ENCODE data around the gene GTPBP2.

DNA sequence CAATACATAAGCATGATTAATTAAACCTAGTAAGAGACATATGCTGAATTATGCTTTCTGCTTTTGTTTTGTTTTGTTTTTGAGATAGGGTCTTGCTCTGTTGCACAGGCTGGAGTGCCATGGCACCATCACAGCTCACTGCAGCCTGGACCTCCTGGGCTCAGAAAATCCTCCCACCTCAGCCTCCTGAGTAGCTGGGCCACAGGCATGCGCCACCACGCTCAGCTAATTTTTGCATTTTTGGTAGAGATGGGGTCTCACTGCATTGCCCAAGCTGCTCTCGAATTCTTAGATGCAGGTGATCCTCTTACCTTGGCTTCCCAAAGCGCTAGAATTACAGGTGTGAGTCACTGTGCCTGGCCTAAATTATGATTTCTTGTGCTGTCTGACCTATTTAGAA is 57.0 kb downstream of the GTPBP2 start:
- TF ChIP-seq, protein P1, sequence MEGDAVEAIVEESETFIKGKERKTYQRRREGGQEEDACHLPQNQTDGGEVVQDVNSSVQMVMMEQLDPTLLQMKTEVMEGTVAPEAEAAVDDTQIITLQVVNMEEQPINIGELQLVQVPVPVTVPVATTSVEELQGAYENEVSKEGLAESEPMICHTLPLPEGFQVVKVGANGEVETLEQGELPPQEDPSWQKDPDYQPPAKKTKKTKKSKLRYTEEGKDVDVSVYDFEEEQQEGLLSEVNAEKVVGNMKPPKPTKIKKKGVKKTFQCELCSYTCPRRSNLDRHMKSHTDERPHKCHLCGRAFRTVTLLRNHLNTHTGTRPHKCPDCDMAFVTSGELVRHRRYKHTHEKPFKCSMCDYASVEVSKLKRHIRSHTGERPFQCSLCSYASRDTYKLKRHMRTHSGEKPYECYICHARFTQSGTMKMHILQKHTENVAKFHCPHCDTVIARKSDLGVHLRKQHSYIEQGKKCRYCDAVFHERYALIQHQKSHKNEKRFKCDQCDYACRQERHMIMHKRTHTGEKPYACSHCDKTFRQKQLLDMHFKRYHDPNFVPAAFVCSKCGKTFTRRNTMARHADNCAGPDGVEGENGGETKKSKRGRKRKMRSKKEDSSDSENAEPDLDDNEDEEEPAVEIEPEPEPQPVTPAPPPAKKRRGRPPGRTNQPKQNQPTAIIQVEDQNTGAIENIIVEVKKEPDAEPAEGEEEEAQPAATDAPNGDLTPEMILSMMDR (IDR thresholded peaks at IDR 0.05), result no peak
- TF ChIP-seq POLR2AphosphoS5 (IDR thresholded peaks at IDR 0.05; ENCODE audit: insufficient read depth in 1 of 2, low read depth in 1 of 2), result no peak
- no peak for TF ChIP-seq POLR2A (IDR thresholded peaks at IDR 0.05)
